NCI-H526 (cell line): ENCODE data around the gene PGLYRP4.

Source experiments
- DNase-seq, 2 experiments: peaks; one replicate each; lab custom pipeline; 2025; lab: John Stamatoyannopoulos, UW

PGLYRP4 gene

DNA sequence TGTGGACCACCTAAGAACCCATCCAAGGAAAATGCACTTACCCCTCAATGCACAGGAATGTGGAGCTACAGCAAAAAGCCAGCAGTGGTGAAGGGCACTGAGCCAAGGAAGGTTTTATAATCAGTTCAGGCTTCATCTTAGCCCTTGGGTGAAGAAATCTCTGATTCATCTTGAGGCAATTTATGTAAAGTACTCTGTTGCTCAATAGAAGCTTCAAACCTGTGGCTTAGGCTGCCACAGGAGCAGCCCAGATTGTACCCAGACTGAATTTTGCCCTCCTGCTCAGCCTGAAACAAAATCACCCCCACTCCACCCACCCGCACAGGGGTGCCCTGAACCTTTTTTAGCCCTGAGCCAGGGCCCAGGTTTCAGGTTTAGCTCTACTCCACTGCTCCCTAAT is 26.9 kb upstream of the PGLYRP4 start, which contains the start of gene S100A12:
Gene S100A12 (minus strand): TSS at position 111 of the 400 bp plus-strand sequence. CDS start 1,029 bp downstream, outside the sequence.
- DNase-seq = no peak

DNA sequence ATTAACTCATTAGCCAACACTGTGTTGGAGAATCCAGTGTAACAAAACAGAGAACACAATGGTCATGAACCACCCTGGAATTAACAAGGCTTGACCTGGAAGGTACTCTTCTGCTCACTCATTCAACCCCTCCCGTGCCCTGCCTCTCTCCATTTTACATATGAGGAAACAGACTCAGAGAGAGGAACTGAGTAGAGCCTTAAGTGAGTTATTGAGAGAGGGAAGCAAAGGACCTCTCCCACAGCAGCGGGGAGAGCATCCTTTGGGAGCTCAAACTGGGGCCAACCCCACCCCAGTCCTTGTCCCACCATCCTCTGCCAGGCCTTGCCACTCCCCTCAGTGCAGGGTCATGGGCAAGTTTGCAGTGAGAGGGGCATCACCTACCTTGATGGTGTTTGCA is 25.4 kb upstream of the PGLYRP4 start:
- no peak for DNase-seq

DNA sequence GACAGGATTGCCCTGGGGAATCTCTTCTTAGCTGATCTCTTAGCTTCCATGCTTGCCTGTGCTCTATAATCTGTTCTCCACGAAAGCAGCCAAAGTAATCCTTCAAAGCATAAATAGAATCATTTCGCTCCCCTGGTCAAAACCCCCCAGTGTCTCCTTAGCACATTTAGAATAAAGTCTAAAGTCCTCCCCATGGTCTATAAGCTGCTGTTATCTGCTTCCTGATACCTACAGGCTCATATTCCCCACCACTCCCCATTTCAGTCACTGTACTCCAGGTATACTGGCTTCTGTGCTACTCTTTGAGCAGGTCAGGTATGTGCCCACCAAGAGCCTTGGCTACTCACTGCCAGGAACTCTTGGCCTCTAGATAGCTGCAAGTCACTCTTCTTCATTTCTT is 23.9 kb upstream of the PGLYRP4 start:
- no peak for DNase-seq

DNA sequence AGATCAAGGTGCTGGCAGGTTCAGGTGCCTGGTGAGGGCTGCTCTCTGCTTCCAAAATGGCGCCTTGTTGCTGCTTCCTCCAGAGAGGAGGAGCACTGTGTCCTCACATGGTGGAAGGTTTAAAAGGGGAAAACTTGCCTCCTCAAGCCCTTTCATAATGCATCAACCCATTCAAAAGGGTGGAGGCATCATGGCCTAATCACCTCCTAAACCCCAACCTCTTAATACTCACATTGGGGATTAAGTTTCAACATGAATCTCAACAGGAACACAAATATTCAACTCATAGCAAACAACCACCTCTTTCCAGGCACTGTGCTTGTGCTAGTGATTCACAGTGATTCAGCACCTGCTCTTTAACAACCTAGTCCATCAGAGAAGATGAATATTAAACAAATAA is 22.6 kb upstream of the PGLYRP4 start:
- DNase-seq = no peak

DNA sequence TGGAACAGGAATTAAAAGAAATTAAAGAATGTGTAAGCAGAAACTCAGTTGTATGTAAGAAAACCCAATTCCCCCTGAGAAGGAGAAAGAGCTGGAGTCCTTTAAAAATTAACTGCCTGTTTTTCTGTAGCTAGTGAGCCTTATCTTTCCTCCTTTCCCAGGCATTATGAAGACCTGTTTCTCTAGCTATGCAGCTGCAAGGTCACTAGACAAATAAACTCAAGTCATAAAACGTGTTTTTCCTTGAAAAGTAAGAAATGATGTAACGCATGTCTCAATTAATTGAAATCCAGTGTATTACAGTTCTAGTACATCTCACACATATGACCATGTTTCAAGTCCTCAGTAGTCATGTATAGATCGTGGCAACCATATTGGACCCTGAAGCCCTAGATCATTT is 21.5 kb upstream of the PGLYRP4 start:
- no peak for DNase-seq

DNA sequence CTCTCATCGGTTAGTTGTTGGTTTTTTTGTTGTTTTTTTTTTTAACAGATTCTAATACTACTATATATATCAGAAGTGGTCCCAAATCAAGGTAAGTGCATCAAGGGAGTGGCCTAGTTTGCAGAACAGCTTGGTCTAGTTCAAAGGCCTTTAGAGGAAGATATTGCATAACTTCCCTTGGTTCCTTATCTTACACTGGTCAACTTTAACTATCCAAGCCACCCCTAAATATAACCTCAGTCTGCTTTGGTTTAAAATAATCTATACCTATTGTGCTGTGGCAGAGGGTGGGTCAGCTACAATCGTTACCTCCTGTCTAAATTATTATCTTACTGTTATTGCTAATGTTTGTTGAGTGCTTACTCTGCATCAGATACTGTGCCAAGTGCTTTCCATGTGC is 19.9 kb upstream of the PGLYRP4 start:
- no peak for DNase-seq

DNA sequence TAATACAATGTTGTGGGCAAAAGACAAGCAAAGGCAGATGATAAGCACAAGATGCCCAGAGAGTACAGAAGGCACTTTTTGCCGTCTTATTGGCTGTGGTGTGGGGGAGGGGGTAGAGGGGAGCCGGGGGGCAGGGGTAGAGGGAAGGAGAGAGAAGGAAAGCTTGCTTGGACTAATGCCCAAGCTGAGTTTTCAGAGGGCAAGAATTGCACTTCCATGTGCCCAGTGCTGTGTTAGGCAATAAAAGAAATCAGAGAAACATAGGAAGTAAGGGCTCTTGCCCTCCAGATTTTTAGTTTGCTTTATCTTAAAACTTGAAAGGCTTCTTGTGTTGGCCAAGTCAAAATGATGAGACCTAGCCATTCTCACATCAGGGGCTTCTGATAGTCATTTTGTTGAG is 18.4 kb upstream of the PGLYRP4 start:
- DNase-seq = no peak

DNA sequence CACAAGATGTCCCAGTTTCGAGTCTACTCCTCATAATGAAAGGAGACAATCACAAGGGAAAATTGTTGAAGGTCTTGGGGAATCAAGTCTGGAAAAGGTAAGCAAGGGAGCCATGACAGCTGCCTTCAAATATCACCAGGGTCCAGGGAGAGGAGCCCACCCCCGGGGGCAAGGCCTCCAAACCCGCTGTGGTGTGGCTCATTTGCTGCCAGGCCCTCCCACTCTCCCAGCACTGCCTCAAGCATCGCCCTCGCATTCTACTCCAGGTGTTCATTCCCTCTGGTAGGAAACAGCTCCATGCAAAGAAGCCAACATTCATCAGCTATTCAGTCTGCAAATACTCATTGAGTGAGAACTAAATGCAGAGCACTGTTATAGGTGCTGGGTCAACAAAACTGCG is 17.6 kb upstream of the PGLYRP4 start:
- no peak for DNase-seq

DNA sequence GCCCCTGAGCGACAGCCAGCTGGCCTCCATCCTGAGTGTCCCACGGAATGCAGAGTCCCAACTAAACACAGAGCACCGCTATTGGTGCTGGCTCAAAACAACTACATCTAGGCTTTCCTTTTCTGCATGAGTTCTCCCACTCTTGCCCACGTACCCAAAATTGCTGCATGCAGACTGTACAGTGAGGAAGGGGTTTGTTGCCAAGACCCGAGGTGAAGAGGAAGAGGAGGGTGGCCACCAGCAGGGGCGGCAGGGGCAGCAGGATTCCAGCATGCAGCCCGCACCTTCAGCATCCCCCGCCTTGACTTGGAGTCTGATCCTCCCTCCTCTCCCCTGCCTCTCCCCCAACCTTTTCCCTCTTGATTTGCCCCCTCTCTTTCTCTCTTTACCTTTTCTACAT is 17.1 kb upstream of the PGLYRP4 start:
- DNase-seq = no peak

DNA sequence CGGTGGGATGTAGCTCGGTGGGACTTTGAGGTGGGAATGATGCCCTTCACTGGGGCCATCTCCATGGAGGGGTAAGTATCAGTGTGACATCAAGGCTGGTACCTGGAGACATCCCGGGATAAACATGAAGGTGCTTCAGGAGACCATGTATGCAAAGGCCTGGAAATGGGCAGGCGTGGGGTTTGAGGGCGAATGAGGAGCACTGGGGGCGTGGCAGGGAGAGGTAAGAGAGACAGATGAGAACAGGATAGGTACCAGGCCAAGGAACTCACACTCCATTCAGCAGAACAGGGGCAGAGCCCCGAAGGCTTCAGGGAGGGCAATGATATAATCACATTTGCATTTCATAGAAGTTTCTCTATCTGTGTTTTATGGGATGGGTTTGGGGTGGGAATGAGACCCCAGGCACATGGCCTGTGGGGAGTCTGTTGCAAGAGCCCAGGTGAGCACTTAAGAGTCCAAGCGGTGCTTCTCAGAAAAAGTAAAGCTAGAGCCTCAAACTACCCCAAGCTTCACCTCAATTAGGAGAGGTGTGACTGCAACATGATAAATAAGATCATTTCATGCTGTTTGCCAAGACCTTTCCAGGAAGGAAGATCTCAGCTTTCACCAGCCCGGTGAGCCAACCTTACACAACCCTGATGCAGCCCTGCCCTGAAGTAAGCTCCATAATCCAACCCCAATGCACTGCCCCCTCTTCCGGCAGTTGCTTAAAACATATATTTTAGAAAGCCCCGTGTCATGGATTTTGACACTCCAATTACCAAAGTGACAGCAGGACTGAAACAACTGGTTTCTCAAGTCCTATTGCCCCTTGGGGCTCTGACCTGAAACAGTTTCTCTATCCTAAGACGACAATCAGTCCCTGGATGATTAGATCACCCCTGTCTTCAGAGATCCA is 16.4 kb upstream of the PGLYRP4 start:
- no peak for DNase-seq

DNA sequence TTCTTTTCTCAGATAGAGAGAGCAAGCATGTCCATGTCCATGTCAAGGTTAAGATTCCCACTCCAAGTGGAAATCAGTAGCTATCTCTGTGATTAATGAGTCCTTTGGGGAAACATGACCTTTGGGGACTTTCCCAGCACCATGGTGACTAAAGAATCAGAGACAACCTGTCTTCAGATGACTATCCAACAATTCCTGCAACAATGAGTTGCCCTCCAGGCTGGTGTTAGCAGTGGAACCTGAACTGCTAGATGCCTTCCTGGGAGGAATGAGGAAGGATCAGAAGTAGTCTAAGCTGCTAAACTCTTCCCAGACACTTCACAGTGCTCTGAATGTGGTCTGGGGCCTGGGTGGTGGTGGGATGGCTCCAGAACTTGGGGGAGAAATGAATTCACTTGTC is 15.5 kb upstream of the PGLYRP4 start:
- no peak for DNase-seq

DNA sequence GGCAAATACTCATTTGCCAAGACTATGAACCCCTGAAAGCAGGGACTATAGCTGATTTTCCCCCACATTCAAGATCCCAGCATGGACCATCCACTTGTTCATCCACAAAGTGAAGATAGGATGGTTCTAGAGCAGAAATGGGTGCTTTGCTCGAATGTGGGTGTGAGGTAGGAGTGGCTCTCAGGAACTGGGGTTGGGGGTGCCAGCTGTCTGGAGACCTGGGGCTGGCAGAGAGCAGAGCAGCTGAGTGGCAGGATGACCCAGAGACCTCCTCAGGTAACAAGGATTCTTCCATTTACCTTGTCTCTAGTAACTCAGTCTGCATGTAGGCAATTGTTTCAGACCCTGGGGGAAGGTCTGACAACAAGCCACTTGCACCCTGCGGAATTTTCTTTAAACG is 15.0 kb upstream of the PGLYRP4 start:
- no peak for DNase-seq

DNA sequence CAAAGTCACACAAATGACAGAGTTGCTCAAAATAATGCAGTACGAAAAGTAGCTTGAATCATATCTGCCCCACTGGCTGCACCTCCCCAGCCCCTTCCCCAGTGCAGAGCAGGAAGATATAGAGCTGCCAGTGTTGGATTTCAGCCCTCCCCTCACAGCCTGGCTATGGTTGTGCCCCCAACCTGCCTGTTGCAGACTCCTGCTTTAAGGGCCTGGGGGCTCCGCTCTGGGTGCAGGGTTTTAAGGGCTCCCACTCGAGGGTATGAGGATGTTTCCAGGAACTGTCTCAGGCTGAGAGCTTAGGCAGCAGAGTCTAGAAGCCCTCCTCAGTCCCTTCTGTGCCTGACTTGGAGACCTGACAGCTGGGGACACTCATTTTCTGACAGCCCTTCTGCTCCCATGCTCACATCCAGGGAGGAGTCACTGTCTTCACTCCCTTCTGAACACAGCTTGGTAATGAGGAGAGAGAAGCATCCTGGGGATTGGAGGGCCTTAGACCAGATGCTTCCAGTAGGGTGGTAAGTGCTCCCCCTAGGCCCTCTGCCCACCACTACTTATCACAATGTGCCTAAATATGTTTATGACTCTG is 13.6 kb upstream of the PGLYRP4 start:
- DNase-seq = no peak

DNA sequence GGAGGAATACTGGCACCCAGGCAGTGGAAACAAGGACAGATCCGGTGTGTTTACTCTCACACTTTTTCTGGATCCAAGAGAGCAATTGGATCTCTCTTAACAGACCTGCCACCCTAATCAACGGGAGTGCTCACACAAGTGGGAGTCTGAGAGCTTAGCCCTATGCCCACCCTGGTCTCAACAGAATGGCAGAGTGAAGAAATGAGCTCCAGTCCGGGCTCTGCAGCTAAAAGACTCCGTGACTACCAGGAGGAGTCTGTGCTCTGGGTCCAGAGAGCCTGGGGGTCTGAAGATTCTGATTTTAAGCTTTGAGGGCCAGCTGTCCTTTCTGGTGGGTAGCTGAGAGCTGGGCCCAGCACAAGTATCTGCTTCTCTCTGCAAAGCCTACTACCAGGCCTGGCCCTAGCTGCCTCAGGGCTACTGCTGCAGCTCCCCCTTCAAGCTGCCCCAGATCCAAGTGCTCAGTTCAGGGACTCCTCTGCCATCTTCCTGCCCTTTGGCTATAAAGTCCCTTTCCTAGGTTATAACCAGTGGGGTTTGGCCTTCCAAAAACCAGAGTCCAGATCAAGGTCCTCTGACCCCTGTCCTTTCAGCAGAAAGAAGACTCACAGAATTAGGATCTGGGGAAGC is 13.0 kb upstream of the PGLYRP4 start:
- no peak for DNase-seq

DNA sequence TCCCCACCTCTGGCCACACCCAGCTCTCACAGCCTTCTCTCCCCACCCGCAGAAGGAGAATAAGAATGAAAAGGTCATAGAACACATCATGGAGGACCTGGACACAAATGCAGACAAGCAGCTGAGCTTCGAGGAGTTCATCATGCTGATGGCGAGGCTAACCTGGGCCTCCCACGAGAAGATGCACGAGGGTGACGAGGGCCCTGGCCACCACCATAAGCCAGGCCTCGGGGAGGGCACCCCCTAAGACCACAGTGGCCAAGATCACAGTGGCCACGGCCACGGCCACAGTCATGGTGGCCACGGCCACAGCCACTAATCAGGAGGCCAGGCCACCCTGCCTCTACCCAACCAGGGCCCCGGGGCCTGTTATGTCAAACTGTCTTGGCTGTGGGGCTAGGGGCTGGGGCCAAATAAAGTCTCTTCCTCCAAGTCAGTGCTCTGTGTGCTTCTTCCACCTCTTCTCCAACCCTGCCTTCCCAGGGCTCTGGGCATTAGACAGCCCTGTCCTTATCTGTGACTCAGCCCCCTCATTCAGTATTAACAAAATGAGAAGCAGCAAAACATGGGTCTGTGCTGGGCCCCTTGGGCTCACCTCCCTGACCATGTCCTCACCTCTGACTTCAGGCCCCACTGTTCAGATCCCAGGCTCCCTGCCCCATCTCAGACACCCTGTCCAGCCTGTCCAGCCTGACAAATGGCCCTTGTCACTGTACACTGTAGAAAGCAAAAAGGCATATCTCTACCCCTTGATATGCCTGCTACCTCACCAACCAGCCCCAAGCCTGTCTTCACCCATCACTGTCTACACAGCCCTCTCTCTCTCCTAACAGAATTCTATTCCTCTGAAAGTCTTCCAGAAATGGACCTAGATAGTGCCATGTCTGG is 12.2 kb upstream of the PGLYRP4 start:
- no peak for DNase-seq

DNA sequence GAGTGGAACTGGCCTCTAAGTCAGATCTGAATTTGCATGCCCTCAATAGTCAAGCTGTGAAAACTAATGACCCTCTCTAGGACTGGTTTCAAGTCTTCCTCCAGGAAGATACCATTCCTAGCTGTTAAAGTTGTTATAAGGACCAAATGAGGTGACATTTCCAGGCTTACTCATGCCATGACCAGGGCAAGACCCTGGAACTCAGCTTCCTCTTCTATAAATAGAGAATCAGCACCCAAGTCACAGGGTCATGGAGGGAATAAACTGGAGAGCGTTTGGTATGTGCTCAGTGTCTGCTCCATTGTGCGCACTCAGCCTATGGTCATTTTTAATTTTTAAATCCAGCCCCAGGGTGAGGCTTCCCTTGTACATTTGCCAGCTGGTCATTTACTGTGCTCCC is 11.5 kb upstream of the PGLYRP4 start:
- no peak for DNase-seq

DNA sequence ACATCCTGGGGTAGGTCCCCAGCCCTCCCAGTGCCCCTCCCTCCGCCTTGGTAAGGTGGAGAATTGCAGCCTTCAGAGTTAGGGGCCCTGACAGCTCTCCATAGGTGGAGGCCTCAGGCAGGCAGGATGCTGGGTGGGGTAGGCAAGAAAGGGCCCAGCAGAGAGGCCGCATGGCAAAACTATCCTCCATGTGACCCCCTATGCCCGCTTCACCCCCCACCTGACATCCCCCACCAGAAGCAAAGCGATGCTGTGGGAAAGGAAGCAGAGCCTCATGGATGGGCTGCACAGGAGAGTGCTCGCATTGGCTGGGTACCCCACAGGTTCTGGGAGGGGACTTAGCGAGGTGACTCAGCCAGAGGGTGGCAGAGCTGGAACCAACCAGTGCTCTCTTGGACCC is 10.6 kb upstream of the PGLYRP4 start:
- no peak for DNase-seq

DNA sequence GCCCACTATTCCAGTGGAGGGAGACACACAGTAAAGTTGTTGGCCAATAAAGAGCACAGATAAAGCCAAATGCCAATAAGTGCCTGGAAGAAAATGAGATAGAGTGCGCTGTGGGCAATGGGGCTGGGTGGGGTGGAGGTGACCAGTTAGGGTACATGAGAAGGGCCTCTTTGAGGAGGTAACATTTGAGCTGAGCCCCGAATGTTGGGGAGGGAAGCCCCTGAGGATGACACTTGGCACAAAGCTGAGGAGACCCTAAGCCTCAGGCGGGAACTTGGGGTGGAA is 10.0 kb upstream of the PGLYRP4 start:
- DNase-seq = no peak

DNA sequence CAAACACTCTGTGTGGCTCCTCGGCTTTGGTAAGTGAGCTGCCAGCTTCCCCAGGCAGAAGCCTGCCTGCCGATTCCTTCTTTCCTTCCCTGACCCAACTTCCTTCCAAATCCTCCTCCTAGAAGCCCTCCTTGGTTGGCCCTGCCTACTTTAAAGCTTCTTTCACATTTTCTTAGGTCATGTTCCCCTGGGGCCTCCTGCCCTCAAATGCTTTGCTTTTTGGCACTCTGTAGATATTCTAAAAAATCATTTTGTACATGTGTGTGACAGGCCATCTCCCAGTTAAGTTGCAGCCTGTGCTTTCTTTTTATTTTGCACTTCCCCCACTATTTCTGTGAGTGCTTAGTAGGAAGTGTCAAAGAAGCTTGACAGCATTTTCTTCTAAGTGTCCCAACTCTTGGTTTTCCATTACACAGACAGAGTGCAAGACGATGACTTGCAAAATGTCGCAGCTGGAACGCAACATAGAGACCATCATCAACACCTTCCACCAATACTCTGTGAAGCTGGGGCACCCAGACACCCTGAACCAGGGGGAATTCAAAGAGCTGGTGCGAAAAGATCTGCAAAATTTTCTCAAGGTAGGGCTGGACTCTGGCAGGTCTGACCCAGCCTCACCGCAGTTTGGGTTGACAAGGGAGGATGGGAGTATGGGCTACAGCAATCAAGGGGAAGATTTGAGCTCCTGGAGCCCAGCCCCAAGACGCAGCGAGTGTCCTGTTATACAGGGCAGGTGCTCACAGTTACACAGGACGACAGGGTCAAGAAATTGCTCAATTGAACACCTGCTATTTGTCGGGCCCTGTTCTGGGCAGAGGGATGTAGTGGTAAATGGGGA is 9.4 kb upstream of the PGLYRP4 start, which contains the start of gene S100A9:
Gene S100A9 (plus strand): TSS at position 2 of the 838 bp plus-strand sequence. CDS start 430 bp downstream, at position 432.
- DNase-seq = no peak

DNA sequence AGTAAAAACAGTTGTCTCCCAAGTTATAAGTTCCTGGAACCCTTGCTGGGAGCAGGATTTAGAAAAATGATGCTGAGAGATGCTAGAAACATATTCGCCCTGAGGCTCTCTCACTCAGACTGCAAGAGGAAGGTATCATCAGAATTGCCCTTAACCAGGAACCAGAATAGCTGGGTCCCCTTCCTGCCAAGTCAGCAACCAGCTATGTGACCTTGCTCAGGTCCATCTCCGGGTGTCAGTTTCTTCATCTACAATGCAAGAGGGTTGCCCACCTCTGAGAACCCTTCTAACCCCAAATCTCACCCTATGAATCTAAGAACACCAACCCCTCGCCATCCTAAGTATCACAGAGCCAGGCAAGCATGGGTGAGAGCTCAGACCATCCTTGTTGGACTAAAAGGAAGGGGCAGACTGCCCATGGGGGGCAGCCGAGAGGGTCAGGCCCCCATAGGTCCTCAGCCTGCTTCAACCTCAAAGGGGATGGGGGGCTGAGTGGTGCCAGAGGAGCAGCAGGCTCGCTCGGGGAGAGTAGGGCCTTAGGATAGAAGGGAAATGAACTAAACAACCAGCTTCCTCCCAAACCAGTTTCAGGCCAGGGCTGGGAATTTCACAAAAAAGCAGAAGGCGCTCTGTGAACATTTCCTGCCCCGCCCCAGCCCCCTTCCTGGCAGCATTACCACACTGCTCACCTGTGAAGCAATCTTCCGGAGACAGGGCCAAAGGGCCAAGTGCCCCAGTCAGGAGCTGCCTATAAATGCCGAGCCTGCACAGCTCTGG is 8.6 kb upstream of the PGLYRP4 start:
- DNase-seq = no peak
